Adrenal gland (tissue), 5 donors: Measurements from ENCODE around the gene MAGI1.

Experiments
- CTCF ChIP-seq, 6 experiments: fragments of 450-650 bp in 4 of 6; fragments of 200-600 bp in 2 of 6; sonication (generic) in 1 of 6; IDR thresholded peaks; 1 replicate in 5 of 6; 2 replicates in 1 of 6; pipeline versions ENCODE4 v1.5.1 to v1.8.0; 2016 to 2021; ENCODE audit warnings: antibody characterized with exemption in 6 of 6, mild to moderate bottlenecking in 2 of 6, moderate library complexity in 1 of 6
- POLR2A ChIP-seq, 2 donors: fragments of 450-650 bp; IDR thresholded peaks; one replicate each; pipeline ENCODE4 v1.6.1; 2017; ENCODE audit warnings: antibody characterized with exemption in 2 of 2, mild to moderate bottlenecking in 2 of 2, moderate library complexity in 1 of 2
- donor health status: DM: no; HTN: no; CAD: no.

- TF ChIP-seq POLR2A (IDR thresholded peaks at IDR 0.05) (no peak), CTCF (IDR thresholded peaks at IDR 0.05) (no peak)
Observed at GRCh38 chr3:65483480-65483879, 555.2 kb downstream of the MAGI1 start.
